HG03460 (cell line): ENCODE measurements around the gene TF.
"Not testable (repeated sequence)": the region's sequence is repeated elsewhere in the genome, so short reads cannot be mapped to it uniquely, and the experiment has no call there.

Experiments used
- ATAC-seq: cut with Tn5 transposase; IDR thresholded peaks from one replicate; pipeline ENCODE4 v1.9.1; 2021; ENCODE audit not compliant: unreplicated experiment

The TF gene

GRCh38 chr3:133763797-133764683, 17.8 kb downstream of the TF start:
- no peak for ATAC-seq

- ATAC-seq, result no peak
These were observed 19.1 kb downstream of the TF start for GRCh38 chr3:133765256-133765655.

- ATAC-seq, result no peak
These were observed 21.4 kb downstream of the TF start for GRCh38 chr3:133767607-133768006.

- ATAC-seq, result no peak
These were observed 23.3 kb downstream of the TF start for GRCh38 chr3:133769536-133769935.

GRCh38 chr3:133773732-133774131, 27.5 kb downstream of the TF start:
- no peak for ATAC-seq

GRCh38 chr3:133775309-133775708, 29.1 kb downstream of the TF start:
- ATAC-seq, result no peak

GRCh38 chr3:133775835-133776234, 29.6 kb downstream of the TF start:
- ATAC-seq, result no peak

GRCh38 chr3:133776794-133777438, 30.7 kb downstream of the TF start:
- ATAC-seq, result no peak

- no peak for ATAC-seq
These were observed 31.8 kb downstream of the TF start for GRCh38 chr3:133777807-133778568.

GRCh38 chr3:133779626-133780203, 33.5 kb downstream of the TF start:
- ATAC-seq, result no peak

GRCh38 chr3:133780756-133781155, 34.6 kb downstream of the TF start:
- ATAC-seq, result not testable (repeated sequence)

- ATAC-seq, result no peak
These were observed 35.4 kb downstream of the TF start for GRCh38 chr3:133781570-133781969.

- ATAC-seq, result no peak
These were observed 36.3 kb downstream of the TF start for GRCh38 chr3:133782454-133782853.

- ATAC-seq, result no peak
These were observed 37.6 kb downstream of the TF start for GRCh38 chr3:133783762-133784161.

- ATAC-seq, result no peak
These were observed 41.8 kb downstream of the TF start for GRCh38 chr3:133788024-133788423.

GRCh38 chr3:133792171-133792763, 46.1 kb downstream of the TF start:
- ATAC-seq, result no peak

GRCh38 chr3:133797396-133798105, 51.4 kb downstream of the TF start:
- no peak for ATAC-seq

- ATAC-seq, result no peak
These were observed 53.8 kb downstream of the TF start for GRCh38 chr3:133799794-133800585.

- ATAC-seq, result no peak
These were observed 57.3 kb downstream of the TF start for GRCh38 chr3:133803469-133803868.
